GM23338 (cell line): ENCODE data around the gene CHRDL2. TPM values are rescaled to one million over a fixed set of nuclear protein-coding genes. Genes with fewer than 3 reads are reported as not detected.

ENCODE experiments used
- ATAC-seq: fragments of 200-7000 bp; cut with Tn5 transposase; 3 replicates; pipeline ENCODE4 v1.9.1; 2020
- DNase-seq: peaks from one replicate; pipeline ENCODE4 v3.0.0-alpha.2; 2015; ENCODE audit warnings: low spot score
- H2AFZ ChIP-seq: fragments of 200-600 bp; sonication (generic); 2 replicates; pipeline ENCODE4 v1.8.0; 2016; ENCODE audit warnings: antibody characterized with exemption, mild to moderate bottlenecking, moderate library complexity
- H3F3A ChIP-seq: fragments of 200-600 bp; sonication (generic); replicated peaks from 2 replicates; pipeline ENCODE4 v1.8.0; 2017; ENCODE audit warnings: antibody characterized with exemption, mixed run types, low read depth
- H3K27ac ChIP-seq: fragments of 200-600 bp; sonication (generic); 2 replicates; pipeline ENCODE4 v1.6.1; 2016; ENCODE audit warnings: low read depth
- H3K27me3 ChIP-seq: fragments of 200-600 bp; sonication (generic); 2 replicates; pipeline ENCODE4 v1.8.0; 2016; ENCODE audit warnings: mild to moderate bottlenecking, mixed run types, moderate library complexity; ENCODE audit not compliant: insufficient read depth
- H3K36me3 ChIP-seq: fragments of 200-600 bp; sonication (generic); 2 replicates; pipeline ENCODE4 v1.8.0; 2016; ENCODE audit warnings: mild to moderate bottlenecking; ENCODE audit not compliant: insufficient read depth
- H3K4me1 ChIP-seq: fragments of 200-600 bp; sonication (generic); 2 replicates; pipeline ENCODE4 v1.8.0; 2016; ENCODE audit warnings: mild to moderate bottlenecking, moderate library complexity; ENCODE audit not compliant: insufficient read depth
- H3K4me2 ChIP-seq: fragments of 200-600 bp; sonication (generic); 2 replicates; pipeline ENCODE4 v1.7.1; 2017; ENCODE audit warnings: mixed run types
- H3K4me3 ChIP-seq: fragments of 200-600 bp; sonication (generic); 2 replicates; pipeline ENCODE4 v1.6.1; 2016; ENCODE audit warnings: mixed run types
- H3K79me2 ChIP-seq: fragments of 200-600 bp; sonication (generic); replicated peaks from 2 replicates; pipeline ENCODE4 v1.8.0; 2017; ENCODE audit warnings: mild to moderate bottlenecking; ENCODE audit not compliant: insufficient read depth
- H3K9me2 ChIP-seq: fragments of 200-600 bp; sonication (generic); 2 replicates; pipeline ENCODE4 v1.8.0; 2017; ENCODE audit not compliant: insufficient read depth
- H4K20me1 ChIP-seq: fragments of 200-600 bp; sonication (generic); replicated peaks from 2 replicates; pipeline ENCODE4 v1.8.0; 2017; ENCODE audit warnings: mild to moderate bottlenecking; ENCODE audit not compliant: insufficient read depth
- H3K27ac Mint-ChIP-seq: 2 replicates; pipeline ENCODE4 v1.8.0; 2020; ENCODE audit warnings: inconsistent platforms, mild to moderate bottlenecking, moderate library complexity, mixed read lengths
- H3K27me3 Mint-ChIP-seq: 3 replicates; pipeline ENCODE4 v1.8.0; 2022; ENCODE audit warnings: low read depth, mild to moderate bottlenecking, moderate library complexity, mixed read lengths, inconsistent platforms; ENCODE audit not compliant: insufficient read depth, poor library complexity
- H3K36me3 Mint-ChIP-seq: 3 replicates; pipeline ENCODE4 v1.8.0; 2021; ENCODE audit warnings: low read depth, mild to moderate bottlenecking, inconsistent platforms, moderate library complexity, mixed read lengths
- H3K4me1 Mint-ChIP-seq: 3 replicates; pipeline ENCODE4 v1.8.0; 2020; ENCODE audit warnings: mild to moderate bottlenecking, inconsistent platforms, mixed read lengths
- H3K4me3 Mint-ChIP-seq: 3 replicates; pipeline ENCODE4 v1.8.0; 2021; ENCODE audit warnings: moderate library complexity, mild to moderate bottlenecking, inconsistent platforms, mixed read lengths
- H3K9me3 Mint-ChIP-seq: 3 replicates; pipeline ENCODE4 v1.8.0; 2020; ENCODE audit warnings: moderate library complexity, mild to moderate bottlenecking, inconsistent platforms, mixed read lengths
- CREB1 ChIP-seq: fragments of 250-450 bp; sonication (Bioruptor Pico); IDR thresholded peaks from 2 replicates; pipeline ENCODE4 v1.5.0; 2020; ENCODE audit warnings: low read depth, mild to moderate bottlenecking, moderate library complexity
- EZH2 ChIP-seq: fragments of 200-600 bp; sonication (generic); IDR thresholded peaks from one replicate; pipeline ENCODE4 v1.8.0; 2017; ENCODE audit warnings: antibody characterized with exemption, mild to moderate bottlenecking, low read depth; ENCODE audit not compliant: unreplicated experiment
- EZH2phosphoT487 ChIP-seq: fragments of 200-600 bp; sonication (generic); IDR thresholded peaks from one replicate; pipeline ENCODE4 v1.8.1; 2018; ENCODE audit warnings: antibody characterized with exemption; ENCODE audit not compliant: unreplicated experiment
- JUNB ChIP-seq: IDR thresholded peaks from one replicate; pipeline ENCODE4 v1.6.1; 2016; ENCODE audit warnings: antibody characterized with exemption; ENCODE audit not compliant: unreplicated experiment
- NANOG ChIP-seq: IDR thresholded peaks from 2 replicates; pipeline ENCODE4 v1.6.1; 2016; ENCODE audit warnings: antibody characterized with exemption, borderline replicate concordance
- POLR2AphosphoS5 ChIP-seq: IDR thresholded peaks from 2 replicates; pipeline ENCODE4 v1.6.1; 2016; ENCODE audit warnings: antibody characterized with exemption, low read depth
- STAT1 ChIP-seq: IDR thresholded peaks from one replicate; pipeline ENCODE4 v1.6.1; 2016; ENCODE audit warnings: antibody characterized with exemption; ENCODE audit not compliant: unreplicated experiment
- ZNF114 ChIP-seq: fragments of 250-450 bp; sonication (Bioruptor Pico); IDR thresholded peaks from 2 replicates; pipeline ENCODE4 v1.5.0; 2020; ENCODE audit warnings: mild to moderate bottlenecking, moderate library complexity
- ZNF331 ChIP-seq: fragments of 250-450 bp; sonication (Bioruptor Pico); IDR thresholded peaks from 2 replicates; pipeline ENCODE4 v1.5.0; 2020; ENCODE audit warnings: low read depth, mild to moderate bottlenecking, moderate library complexity
- polyA plus RNA-seq: library from polyadenylated mRNA; unstranded; fragments of >200 nt; fragmentation: Nextera tagmentation; extraction: Ambion mirVana; gene quantifications from 2 replicates; pipeline ENCODE4 v1.2.1, GENCODE V29; 2016
- total RNA-seq: library from RNA; depleted of rRNA; stranded (reverse); fragments of >200 nt; shearing (Covaris generic); gene quantifications from 2 replicates; pipeline ENCODE4 v1.2.3, GENCODE V29; 2014
- TF ChIP-seq, protein P1 (sequence below): IDR thresholded peaks from one replicate; pipeline ENCODE4 v1.6.1; 2018; ENCODE audit warnings: antibody characterized with exemption; ENCODE audit not compliant: unreplicated experiment
- TF ChIP-seq, protein P2 (sequence below): fragments of 250-450 bp; sonication (Bioruptor Pico); IDR thresholded peaks from 2 replicates; pipeline ENCODE4 v1.5.0; 2020; ENCODE audit warnings: mild to moderate bottlenecking, moderate library complexity
- TF ChIP-seq, protein P3 (sequence below): IDR thresholded peaks from 2 replicates; pipeline ENCODE4 v1.6.1; 2016; ENCODE audit warnings: antibody characterized with exemption
- TF ChIP-seq, protein P4 (sequence below), 2 experiments: fragments of 200-600 bp in 1 of 2; sonication (generic) in 1 of 2; conservative IDR thresholded peaks; 2 replicates each; pipeline versions ENCODE4 v1.5.1 to v1.6.1; 2016 to 2017; ENCODE audit warnings: antibody characterized with exemption in 2 of 2, low read depth in 2 of 2, mild to moderate bottlenecking in 2 of 2, moderate library complexity in 1 of 2

Gene CHRDL2
- total and polyA plus RNA-seq, 2 experiments from 2014 or later: 0.21 TPM; not detected in 1

DNA sequence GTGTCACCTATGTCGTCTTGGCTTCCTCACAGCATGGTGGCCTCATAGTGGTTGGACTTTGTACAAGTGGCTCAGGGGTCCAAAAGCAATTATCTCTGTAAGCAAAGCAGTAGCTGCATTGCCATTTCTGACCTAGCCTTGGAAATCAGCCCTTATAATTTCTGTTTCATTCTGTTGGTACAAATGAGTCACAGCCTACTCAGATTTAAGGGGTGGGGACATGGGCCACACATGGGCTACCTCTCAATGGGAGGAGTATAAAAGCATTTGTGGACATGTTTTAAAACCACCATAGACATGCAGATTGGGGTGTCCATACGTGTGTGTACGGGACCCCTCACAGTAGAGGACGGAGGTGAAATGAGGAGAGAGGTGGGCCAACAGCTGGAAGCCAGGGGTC, 41.6 kb downstream of the CHRDL2 start:
- no peak for TF ChIP-seq POLR2AphosphoS5
- TF ChIP-seq, protein P1, sequence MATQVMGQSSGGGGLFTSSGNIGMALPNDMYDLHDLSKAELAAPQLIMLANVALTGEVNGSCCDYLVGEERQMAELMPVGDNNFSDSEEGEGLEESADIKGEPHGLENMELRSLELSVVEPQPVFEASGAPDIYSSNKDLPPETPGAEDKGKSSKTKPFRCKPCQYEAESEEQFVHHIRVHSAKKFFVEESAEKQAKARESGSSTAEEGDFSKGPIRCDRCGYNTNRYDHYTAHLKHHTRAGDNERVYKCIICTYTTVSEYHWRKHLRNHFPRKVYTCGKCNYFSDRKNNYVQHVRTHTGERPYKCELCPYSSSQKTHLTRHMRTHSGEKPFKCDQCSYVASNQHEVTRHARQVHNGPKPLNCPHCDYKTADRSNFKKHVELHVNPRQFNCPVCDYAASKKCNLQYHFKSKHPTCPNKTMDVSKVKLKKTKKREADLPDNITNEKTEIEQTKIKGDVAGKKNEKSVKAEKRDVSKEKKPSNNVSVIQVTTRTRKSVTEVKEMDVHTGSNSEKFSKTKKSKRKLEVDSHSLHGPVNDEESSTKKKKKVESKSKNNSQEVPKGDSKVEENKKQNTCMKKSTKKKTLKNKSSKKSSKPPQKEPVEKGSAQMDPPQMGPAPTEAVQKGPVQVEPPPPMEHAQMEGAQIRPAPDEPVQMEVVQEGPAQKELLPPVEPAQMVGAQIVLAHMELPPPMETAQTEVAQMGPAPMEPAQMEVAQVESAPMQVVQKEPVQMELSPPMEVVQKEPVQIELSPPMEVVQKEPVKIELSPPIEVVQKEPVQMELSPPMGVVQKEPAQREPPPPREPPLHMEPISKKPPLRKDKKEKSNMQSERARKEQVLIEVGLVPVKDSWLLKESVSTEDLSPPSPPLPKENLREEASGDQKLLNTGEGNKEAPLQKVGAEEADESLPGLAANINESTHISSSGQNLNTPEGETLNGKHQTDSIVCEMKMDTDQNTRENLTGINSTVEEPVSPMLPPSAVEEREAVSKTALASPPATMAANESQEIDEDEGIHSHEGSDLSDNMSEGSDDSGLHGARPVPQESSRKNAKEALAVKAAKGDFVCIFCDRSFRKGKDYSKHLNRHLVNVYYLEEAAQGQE: no peak
- TF ChIP-seq JUNB: no peak
- TF ChIP-seq EZH2: no peak
- no peak for TF ChIP-seq ZNF114 (CRISPR knock-in tag)
- TF ChIP-seq, protein P2, sequence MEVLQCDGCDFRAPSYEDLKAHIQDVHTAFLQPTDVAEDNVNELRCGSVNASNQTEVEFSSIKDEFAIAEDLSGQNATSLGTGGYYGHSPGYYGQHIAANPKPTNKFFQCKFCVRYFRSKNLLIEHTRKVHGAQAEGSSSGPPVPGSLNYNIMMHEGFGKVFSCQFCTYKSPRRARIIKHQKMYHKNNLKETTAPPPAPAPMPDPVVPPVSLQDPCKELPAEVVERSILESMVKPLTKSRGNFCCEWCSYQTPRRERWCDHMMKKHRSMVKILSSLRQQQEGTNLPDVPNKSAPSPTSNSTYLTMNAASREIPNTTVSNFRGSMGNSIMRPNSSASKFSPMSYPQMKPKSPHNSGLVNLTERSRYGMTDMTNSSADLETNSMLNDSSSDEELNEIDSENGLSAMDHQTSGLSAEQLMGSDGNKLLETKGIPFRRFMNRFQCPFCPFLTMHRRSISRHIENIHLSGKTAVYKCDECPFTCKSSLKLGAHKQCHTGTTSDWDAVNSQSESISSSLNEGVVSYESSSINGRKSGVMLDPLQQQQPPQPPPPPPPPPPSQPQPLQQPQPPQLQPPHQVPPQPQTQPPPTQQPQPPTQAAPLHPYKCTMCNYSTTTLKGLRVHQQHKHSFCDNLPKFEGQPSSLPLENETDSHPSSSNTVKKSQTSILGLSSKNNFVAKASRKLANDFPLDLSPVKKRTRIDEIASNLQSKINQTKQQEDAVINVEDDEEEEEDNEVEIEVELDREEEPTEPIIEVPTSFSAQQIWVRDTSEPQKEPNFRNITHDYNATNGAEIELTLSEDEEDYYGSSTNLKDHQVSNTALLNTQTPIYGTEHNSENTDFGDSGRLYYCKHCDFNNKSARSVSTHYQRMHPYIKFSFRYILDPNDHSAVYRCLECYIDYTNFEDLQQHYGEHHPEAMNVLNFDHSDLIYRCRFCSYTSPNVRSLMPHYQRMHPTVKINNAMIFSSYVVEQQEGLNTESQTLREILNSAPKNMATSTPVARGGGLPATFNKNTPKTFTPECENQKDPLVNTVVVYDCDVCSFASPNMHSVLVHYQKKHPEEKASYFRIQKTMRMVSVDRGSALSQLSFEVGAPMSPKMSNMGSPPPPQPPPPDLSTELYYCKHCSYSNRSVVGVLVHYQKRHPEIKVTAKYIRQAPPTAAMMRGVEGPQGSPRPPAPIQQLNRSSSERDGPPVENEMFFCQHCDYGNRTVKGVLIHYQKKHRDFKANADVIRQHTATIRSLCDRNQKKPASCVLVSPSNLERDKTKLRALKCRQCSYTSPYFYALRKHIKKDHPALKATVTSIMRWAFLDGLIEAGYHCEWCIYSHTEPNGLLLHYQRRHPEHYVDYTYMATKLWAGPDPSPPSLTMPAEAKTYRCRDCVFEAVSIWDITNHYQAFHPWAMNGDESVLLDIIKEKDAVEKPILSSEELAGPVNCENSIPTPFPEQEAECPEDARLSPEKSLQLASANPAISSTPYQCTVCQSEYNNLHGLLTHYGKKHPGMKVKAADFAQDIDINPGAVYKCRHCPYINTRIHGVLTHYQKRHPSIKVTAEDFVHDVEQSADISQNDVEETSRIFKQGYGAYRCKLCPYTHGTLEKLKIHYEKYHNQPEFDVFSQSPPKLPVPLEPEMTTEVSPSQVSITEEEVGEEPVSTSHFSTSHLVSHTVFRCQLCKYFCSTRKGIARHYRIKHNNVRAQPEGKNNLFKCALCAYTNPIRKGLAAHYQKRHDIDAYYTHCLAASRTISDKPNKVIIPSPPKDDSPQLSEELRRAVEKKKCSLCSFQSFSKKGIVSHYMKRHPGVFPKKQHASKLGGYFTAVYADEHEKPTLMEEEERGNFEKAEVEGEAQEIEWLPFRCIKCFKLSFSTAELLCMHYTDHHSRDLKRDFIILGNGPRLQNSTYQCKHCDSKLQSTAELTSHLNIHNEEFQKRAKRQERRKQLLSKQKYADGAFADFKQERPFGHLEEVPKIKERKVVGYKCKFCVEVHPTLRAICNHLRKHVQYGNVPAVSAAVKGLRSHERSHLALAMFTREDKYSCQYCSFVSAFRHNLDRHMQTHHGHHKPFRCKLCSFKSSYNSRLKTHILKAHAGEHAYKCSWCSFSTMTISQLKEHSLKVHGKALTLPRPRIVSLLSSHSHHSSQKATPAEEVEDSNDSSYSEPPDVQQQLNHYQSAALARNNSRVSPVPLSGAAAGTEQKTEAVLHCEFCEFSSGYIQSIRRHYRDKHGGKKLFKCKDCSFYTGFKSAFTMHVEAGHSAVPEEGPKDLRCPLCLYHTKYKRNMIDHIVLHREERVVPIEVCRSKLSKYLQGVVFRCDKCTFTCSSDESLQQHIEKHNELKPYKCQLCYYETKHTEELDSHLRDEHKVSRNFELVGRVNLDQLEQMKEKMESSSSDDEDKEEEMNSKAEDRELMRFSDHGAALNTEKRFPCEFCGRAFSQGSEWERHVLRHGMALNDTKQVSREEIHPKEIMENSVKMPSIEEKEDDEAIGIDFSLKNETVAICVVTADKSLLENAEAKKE (CRISPR knock-in tag): no peak
- no peak for TF ChIP-seq STAT1
- TF ChIP-seq, protein P3, sequence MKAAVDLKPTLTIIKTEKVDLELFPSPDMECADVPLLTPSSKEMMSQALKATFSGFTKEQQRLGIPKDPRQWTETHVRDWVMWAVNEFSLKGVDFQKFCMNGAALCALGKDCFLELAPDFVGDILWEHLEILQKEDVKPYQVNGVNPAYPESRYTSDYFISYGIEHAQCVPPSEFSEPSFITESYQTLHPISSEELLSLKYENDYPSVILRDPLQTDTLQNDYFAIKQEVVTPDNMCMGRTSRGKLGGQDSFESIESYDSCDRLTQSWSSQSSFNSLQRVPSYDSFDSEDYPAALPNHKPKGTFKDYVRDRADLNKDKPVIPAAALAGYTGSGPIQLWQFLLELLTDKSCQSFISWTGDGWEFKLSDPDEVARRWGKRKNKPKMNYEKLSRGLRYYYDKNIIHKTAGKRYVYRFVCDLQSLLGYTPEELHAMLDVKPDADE: no peak
- no peak for TF ChIP-seq ZNF331
- no peak for TF ChIP-seq EZH2phosphoT487
- TF ChIP-seq, protein P4, sequence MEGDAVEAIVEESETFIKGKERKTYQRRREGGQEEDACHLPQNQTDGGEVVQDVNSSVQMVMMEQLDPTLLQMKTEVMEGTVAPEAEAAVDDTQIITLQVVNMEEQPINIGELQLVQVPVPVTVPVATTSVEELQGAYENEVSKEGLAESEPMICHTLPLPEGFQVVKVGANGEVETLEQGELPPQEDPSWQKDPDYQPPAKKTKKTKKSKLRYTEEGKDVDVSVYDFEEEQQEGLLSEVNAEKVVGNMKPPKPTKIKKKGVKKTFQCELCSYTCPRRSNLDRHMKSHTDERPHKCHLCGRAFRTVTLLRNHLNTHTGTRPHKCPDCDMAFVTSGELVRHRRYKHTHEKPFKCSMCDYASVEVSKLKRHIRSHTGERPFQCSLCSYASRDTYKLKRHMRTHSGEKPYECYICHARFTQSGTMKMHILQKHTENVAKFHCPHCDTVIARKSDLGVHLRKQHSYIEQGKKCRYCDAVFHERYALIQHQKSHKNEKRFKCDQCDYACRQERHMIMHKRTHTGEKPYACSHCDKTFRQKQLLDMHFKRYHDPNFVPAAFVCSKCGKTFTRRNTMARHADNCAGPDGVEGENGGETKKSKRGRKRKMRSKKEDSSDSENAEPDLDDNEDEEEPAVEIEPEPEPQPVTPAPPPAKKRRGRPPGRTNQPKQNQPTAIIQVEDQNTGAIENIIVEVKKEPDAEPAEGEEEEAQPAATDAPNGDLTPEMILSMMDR (conservative IDR thresholded peaks at IDR 0.05; ENCODE audit: low read depth in 2 of 2): no peak
- no peak for TF ChIP-seq CREB1
- no peak for TF ChIP-seq NANOG
- no peaks in the 10 kb centered on the region; the same call in 1 of the 2 replicates for H4K20me1 ChIP-seq
- Mint-ChIP-seq H3K27me3 (peaks cover 9% of the 10 kb centered on the region), H3K36me3 (no peaks in the 10 kb centered on the region), H3K4me3 (no peak overlapping the region), H3K9me3 (no peaks in the 10 kb centered on the region; the same call in 1 of the 3 replicates), H3K27ac (no peak overlapping the region), H3K4me1 (no peaks in the 10 kb centered on the region)
- DNase-seq (no peak), ATAC-seq (no peak)
- H3K4me1 ChIP-seq: no peaks in the 10 kb centered on the region
- no peaks in the 10 kb centered on the region for H3F3A ChIP-seq
- H3K79me2 ChIP-seq: no peaks in the 10 kb centered on the region
- no peak overlapping the region for H2AFZ ChIP-seq
- no peak overlapping the region for H3K27ac ChIP-seq
- no peaks in the 10 kb centered on the region for H3K27me3 ChIP-seq
- H3K4me3 ChIP-seq: no peak overlapping the region
- peaks cover 5% of the 10 kb centered on the region; the same call in 1 of the 2 replicates for H3K9me2 ChIP-seq
- no peak overlapping the region for H3K4me2 ChIP-seq
- H3K36me3 ChIP-seq: no peaks in the 10 kb centered on the region
